MM.1S (cell line): ENCODE measurements around the gene SUSD4.

Source experiments
- CTCF ChIP-seq: fragments of 300-600 bp; sonication (generic); IDR thresholded peaks from 2 replicates; pipeline ENCODE4 v1.5.1; 2016; ENCODE audit warnings: antibody characterized with exemption, low read length, mixed read lengths
- EZH2 ChIP-seq: fragments of 300-600 bp; sonication (generic); optimal IDR thresholded peaks from 2 replicates; pipeline ENCODE3; 2017; ENCODE audit warnings: low read depth, mild to moderate bottlenecking, antibody characterized with exemption, low read length, mixed read lengths

GRCh38 chr1:223189525-223189902 is 174.5 kb downstream of the SUSD4 start:
- no peak for TF ChIP-seq CTCF
- no peak for TF ChIP-seq EZH2
